KMS-11 (cell line): ENCODE data around the gene ITPKA.

Experiments used
- H2AFZ ChIP-seq: fragments of 200-600 bp; sonication (generic); 2 replicates; pipeline ENCODE4 v1.6.1; 2016; ENCODE audit warnings: antibody characterized with exemption, mixed run types, low read depth
- H3K27ac ChIP-seq: fragments of 200-600 bp; sonication (generic); 2 replicates; pipeline ENCODE4 v1.6.1; 2016; ENCODE audit warnings: mild to moderate bottlenecking, mixed run types
- H3K27me3 ChIP-seq: fragments of 200-600 bp; sonication (generic); 2 replicates; pipeline ENCODE4 v1.6.1; 2017; ENCODE audit warnings: mild to moderate bottlenecking, low read depth, mixed run types, moderate library complexity; ENCODE audit not compliant: insufficient read depth
- H3K36me3 ChIP-seq: fragments of 200-600 bp; sonication (generic); 2 replicates; pipeline ENCODE4 v1.6.1; 2017; ENCODE audit warnings: mild to moderate bottlenecking, mixed run types; ENCODE audit not compliant: insufficient read depth
- H3K4me1 ChIP-seq: fragments of 200-600 bp; sonication (generic); 2 replicates; pipeline ENCODE4 v1.6.1; 2016; ENCODE audit warnings: mild to moderate bottlenecking, low read depth, mixed run types; ENCODE audit not compliant: poor library complexity, severe bottlenecking
- H3K4me2 ChIP-seq: fragments of 200-600 bp; sonication (generic); 2 replicates; pipeline ENCODE4 v1.7.0; 2016; ENCODE audit warnings: mild to moderate bottlenecking, mixed run types
- H3K4me3 ChIP-seq: fragments of 200-600 bp; sonication (generic); IDR thresholded peaks from 2 replicates; pipeline ENCODE4 v1.6.1; 2017; ENCODE audit warnings: low read depth, low read length, mixed read lengths; ENCODE audit not compliant: insufficient read depth
- H3K79me2 ChIP-seq: fragments of 200-600 bp; sonication (generic); 2 replicates; pipeline ENCODE4 v1.6.1; 2016; ENCODE audit warnings: low read depth, mixed run types; ENCODE audit not compliant: insufficient read depth
- H3K9ac ChIP-seq: fragments of 200-600 bp; sonication (generic); 2 replicates; pipeline ENCODE4 v1.6.1; 2016; ENCODE audit warnings: mild to moderate bottlenecking, mixed run types
- H4K20me1 ChIP-seq: fragments of 200-600 bp; sonication (generic); 2 replicates; pipeline ENCODE4 v1.6.1; 2016; ENCODE audit warnings: mild to moderate bottlenecking, mixed run types; ENCODE audit not compliant: insufficient read depth
- CTCF ChIP-seq: fragments of 200-600 bp; sonication (generic); conservative IDR thresholded peaks from 2 replicates; pipeline ENCODE4 v1.6.1; 2017; ENCODE audit warnings: low read depth, mild to moderate bottlenecking, antibody characterized with exemption, low read length, moderate library complexity, mixed read lengths

The ITPKA gene

GRCh38 chr15:41483115-41483514 lies 10.6 kb upstream of the ITPKA start:
- H3K9ac ChIP-seq: no peak overlapping the region
- peak overlapping the region; percentile 5; the same call in 1 of the 2 replicates for H3K27ac ChIP-seq
- H3K4me3 ChIP-seq: no peak overlapping the region
- no peaks in the 10 kb centered on the region for H3K27me3 ChIP-seq
- H3K36me3 ChIP-seq: no peaks in the 10 kb centered on the region
- no peak overlapping the region for H2AFZ ChIP-seq
- no peaks in the 10 kb centered on the region for H4K20me1 ChIP-seq
- H3K4me1 ChIP-seq: peaks cover 22% of the 10 kb centered on the region
- no peak for TF ChIP-seq CTCF
- peak overlapping the region; percentile 65 for H3K4me2 ChIP-seq
- no peaks in the 10 kb centered on the region for H3K79me2 ChIP-seq

GRCh38 chr15:41483519-41483918 lies 10.2 kb upstream of the ITPKA start:
- Histone ChIP-seq H4K20me1 (no peaks in the 10 kb centered on the region), H3K79me2 (no peaks in the 10 kb centered on the region), H3K27me3 (no peaks in the 10 kb centered on the region), H3K27ac (peak overlapping the region; percentile 5; the same call in 1 of the 2 replicates), H3K9ac (no peak overlapping the region), H3K4me1 (peaks cover 22% of the 10 kb centered on the region), H2AFZ (no peak overlapping the region), H3K4me2 (peak overlapping the region; percentile 65), H3K36me3 (no peaks in the 10 kb centered on the region), H3K4me3 (no peak overlapping the region)
- TF ChIP-seq CTCF: no peak

- TF ChIP-seq CTCF: no peak
- H3K27ac ChIP-seq: no peak overlapping the region
- no peaks in the 10 kb centered on the region for H3K79me2 ChIP-seq
These were observed 8.6 kb upstream of the ITPKA start for GRCh38 chr15:41484937-41485625.

GRCh38 chr15:41486286-41486685 lies 7.4 kb upstream of the ITPKA start:
- peaks cover 29% of the 10 kb centered on the region for H3K4me1 ChIP-seq
- no peaks in the 10 kb centered on the region for H3K27me3 ChIP-seq

More at GRCh38 chr15:41484937-41485625, 8.6 kb upstream of the ITPKA start:
- H3K36me3 ChIP-seq: no peaks in the 10 kb centered on the region
- no peaks in the 10 kb centered on the region for H4K20me1 ChIP-seq
- peaks cover 23% of the 10 kb centered on the region for H3K4me1 ChIP-seq
- no peak overlapping the region for H3K9ac ChIP-seq
- no peak overlapping the region for H3K4me2 ChIP-seq
- H3K27me3 ChIP-seq: no peaks in the 10 kb centered on the region
- H2AFZ ChIP-seq: no peak overlapping the region
- no peak overlapping the region for H3K4me3 ChIP-seq

More at GRCh38 chr15:41486286-41486685, 7.4 kb upstream of the ITPKA start:
- no peaks in the 10 kb centered on the region for H3K79me2 ChIP-seq
- no peaks in the 10 kb centered on the region for H3K36me3 ChIP-seq
- no peak overlapping the region for H2AFZ ChIP-seq
- H3K4me2 ChIP-seq: no peak overlapping the region
- no peak overlapping the region for H3K4me3 ChIP-seq
- H4K20me1 ChIP-seq: no peaks in the 10 kb centered on the region
- no peak for TF ChIP-seq CTCF
- no peak overlapping the region for H3K27ac ChIP-seq
- H3K9ac ChIP-seq: no peak overlapping the region
